Sciatic nerve (tissue), 2 donors: ENCODE data around the gene SVIL. TPM values are rescaled to one million over a fixed set of nuclear protein-coding genes. Genes with fewer than 3 reads are reported as not detected.
"Not testable (repeated sequence)": the region's sequence is repeated elsewhere in the genome, so short reads cannot be mapped to it uniquely, and the experiment has no call there.

Source experiments
- ATAC-seq: fragments of 200-7000 bp; cut with Tn5 transposase; one replicate; pipeline ENCODE4 v1.9.1; 2020; ENCODE audit warnings: mild to moderate bottlenecking, moderate library complexity
- DNase-seq: peaks from one replicate; pipeline ENCODE4 v3.0.0-alpha.2; 2020; ENCODE audit warnings: low spot score
- intact Hi-C: fragments of 100-400 bp; cut with DNase I; formaldehyde crosslinking; loops from one replicate; pipeline ENCODE4 v1.14.2; 2022
- total RNA-seq: library from RNA; stranded (reverse); fragmentation: NEBNext Ultra II Directional; extraction: Animal tissue kit (Norgen Biotek cat#: 25700); gene quantifications from one replicate; pipeline ENCODE4 v1.2.1, GENCODE V29; 2021
- donor health status: DM: no; HTN: no; CAD: no.
- donor health status: DM: no; HTN: no; CAD: no.

SVIL gene
- total RNA-seq, 1 donor from 2014 or later, result 34.5 TPM

DNA sequence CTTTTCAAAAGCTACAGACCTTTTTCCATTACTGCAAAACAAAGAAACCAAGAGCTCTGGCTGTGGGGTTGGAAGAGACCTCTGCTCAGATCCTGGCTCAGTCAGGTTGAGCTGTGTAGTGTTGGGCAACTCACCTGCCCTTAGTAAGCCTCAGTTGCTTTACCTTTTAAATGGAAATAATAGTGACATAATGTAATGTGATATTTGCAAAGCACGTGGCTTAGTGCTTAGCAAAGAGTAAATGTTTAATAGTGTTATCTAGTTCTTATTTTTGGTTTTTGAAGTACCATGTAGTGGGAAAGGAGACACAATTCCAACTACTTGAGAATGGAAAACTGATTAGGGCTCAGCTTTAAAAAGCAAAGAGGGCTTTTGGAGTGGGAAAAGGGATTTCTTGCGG is 100.2 kb downstream of the SVIL start:
- intact Hi-C loops, result no loop called here
- ATAC-seq, result no peak
- no peak for DNase-seq

DNA sequence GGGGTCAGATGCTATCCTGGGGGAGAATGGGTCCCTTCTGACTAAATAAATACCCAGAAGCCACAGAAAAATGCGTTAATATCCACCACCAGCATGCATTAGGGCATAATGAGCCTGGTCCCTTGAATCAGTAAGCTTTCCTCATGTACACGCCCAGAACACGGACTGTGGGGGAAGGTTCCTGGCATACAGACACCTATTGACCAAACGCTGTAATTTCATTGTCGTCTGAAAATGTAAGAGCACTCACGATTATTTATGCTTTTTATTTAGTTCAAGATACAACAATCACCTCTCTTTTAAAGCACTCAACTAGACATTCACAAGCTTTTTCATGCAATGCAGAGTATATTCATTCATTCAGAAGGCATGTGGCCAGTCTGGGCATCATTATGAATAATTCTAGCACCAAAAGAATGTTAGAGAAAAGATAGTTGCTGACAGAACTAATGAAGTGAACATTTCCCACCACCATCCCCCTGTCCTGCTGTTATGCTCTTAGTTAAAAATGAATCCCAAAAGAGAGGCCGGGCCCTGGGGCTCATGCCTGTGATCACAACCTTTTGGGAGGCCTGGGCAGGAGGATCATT is 101.0 kb downstream of the SVIL start:
- ATAC-seq (no peak), DNase-seq (no peak)

DNA sequence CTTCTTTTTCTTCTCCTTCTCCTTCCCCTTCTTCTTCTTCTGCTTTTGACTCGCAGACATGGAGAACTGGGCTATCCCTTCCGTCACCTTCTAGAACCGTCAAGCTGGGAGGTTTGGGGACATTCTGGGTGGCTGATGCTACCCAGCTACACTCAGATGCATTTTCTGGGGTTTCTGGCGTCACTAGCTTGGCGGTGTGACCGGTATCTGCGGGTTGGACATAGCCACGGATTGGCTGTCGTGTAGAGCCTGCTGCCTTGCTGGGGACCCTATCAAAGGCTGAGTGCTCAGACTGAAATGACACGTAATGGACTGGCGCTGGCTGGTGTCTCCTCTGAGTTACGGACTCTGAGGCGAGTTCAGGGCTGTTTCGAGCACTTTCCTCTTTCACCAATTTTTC is 101.7 kb downstream of the SVIL start:
- no peak for DNase-seq
- ATAC-seq, result no peak
- intact Hi-C loops, result no loop called here

More for the DNA sequence above, 101.0 kb downstream of the SVIL start:
- intact Hi-C loops, result no loop called here

DNA sequence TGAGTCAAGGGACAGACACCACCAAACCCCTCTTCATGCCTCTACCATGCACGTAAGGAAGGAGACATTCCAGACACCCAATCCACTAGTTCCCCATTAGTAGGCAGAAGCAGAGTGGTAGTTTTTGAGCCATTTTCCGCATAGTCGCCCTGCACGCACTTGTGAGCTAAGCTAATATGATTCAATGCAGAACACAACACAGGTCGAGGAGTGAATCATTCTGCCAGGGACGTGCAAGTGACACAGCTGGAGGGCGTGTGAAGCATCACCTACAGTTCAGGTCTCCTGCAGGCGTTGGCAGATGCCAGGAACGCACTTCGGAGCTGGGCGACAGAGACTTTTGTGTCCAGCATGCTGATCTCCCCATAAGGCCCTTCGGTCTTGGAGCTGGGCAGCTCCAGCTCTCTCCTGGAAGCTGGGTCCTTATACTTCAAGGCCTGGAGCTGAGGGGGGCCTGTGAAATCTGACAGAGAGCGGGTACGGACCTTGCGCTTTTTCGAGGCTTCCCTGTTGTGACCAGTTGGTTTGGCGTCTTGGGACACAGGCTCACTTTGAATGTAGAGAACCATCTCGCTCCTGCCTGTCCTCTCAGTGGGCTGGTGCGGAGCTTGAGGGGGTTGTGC is 102.4 kb downstream of the SVIL start:
- DNase-seq (no peak), ATAC-seq (no peak)
- intact Hi-C loops, result no loop called here

DNA sequence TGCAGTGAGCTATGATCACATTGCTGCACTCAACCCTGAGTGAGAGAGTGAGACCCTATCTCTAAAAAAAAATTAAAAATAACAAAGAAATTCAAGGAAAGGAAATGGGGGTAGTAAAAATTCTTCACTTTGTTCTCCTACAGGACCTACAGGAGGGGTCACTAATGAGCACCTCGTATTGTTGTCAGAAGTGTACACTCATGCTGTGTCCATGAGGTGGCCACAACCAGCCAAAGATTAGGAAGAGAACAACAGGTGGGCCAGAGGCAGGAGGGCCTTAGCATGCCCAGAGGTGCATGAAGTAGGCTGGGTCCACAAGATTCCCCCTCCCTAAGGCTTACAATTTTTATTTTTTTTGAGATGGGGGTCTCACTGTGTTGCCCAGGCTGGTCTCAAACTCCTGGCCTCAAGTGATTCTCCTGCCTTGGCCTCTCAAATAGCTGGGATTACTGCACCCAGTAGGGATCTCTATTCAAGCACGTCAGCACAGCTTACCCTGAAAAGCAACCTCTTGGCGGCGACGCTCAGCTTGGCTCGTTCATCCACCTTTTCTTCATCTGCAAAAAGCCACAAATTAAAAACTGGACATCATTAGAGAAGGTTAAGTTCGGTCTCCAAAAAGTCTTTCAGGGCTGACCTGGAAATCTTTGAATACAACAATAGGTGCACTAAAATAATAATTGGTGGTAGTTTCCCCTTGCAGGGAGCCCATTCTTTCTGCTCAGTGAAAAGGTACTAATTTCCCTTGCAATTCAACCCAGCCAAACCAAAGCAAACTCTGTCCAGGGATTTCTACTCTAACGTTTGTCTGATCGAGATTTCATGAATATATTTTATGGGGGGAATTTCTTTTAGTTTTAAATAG is 104.4 kb downstream of the SVIL start:
- intact Hi-C loops, result no loop called here
- DNase-seq (no peak), ATAC-seq (no peak)

DNA sequence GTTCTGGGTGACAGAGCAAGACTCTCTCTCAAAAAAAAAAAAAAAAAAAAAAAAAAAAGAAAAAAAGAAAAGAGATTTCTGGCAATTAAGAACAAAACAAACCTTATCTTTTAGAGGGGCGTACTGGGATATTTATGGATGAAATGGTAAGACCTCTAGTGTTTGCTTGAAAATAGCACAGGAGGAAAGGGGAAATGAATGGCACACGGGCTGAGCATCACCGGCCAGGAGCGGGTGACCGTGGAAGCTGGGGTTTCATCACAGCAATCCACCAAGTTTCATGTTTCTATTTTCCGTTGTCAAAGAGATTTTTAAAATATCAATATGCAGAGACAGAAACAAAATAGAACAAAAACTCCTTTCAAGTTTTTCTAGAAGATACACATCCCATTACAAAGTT is 105.6 kb downstream of the SVIL start:
- DNase-seq (no peak), ATAC-seq (no peak)
- intact Hi-C loops, result no loop called here

DNA sequence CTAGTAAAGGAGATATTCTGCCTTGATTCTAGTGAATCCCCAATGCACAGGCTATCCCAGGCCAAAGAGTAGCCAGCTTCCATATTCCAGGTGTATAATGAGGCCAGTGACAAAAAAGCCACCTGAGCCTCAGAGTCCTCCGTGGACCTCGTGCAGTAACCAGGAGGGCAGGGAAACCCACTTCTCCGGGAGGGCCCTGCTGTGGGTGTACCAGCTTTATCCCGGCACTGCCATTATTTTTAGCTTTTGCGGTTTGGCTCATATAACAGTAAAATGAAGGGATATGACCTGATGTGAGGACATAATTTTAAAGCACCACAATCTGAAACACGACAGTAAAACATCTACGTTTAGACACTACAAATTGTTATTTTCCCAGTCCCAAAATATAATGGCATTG is 109.0 kb downstream of the SVIL start:
- no peak for ATAC-seq
- intact Hi-C loops, result no loop called here
- no peak for DNase-seq

DNA sequence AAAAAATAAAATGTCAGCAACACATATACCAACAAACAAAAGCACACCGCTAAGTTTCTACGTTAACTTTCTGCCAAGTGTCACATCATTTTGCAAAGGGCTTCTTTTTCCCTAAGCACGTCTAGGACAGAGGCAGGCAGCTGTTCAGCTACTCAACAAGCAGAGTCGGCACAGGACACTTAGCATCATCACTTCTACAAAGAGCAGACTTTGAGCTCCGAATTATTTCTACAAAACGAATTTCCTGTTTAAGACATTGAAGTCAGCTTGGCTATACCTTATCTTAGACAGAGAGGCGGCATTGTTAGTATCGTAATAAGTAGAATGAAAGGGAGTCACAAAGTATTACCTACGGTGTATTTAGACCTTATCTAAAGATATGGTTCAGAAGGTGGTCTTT is 110.1 kb downstream of the SVIL start:
- ATAC-seq, result no peak
- DNase-seq, result no peak
- intact Hi-C loops, result no loop called here

DNA sequence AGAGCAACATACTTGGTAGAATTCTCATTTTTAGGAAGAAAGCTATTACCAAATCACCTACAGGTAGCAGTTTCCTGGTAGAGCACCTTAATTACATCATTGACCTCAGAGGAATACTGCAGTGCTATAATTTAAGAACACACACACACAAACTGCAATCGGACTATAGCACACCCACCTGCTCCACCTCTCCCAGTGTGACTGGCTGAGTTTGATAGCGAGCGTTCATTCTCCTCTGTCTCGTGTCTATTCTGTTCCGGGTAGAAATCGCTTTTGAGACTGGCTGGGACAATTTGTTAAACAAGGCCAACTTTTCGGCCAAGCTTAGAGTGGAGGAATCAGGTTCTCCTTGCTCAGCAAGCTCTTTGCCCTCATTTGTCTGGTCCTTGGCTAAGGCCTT is 110.5 kb downstream of the SVIL start:
- DNase-seq (no peak), ATAC-seq (no peak)
- intact Hi-C loops, result no loop called here

DNA sequence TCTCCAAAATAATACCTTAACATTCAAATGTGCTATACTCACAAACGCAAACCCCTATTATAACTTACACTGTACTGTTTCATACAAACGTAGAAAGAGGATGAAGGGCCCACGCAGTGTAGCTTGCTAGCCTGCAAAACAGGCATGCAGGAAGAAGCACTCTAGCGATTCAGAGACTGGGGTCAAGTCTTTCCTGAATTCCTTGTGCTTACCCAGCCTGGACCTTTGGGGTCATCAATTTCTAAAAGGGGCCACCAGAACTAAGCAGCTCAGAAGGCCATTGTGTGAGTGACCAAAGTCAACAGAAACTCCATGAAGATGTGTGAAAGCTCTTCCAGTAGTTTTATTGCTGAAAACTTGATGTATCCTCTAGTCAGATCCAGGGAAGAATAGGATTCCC is 111.9 kb downstream of the SVIL start:
- ATAC-seq, result peak; percentile 11
- no peak for DNase-seq
- intact Hi-C loops, result no loop called here

DNA sequence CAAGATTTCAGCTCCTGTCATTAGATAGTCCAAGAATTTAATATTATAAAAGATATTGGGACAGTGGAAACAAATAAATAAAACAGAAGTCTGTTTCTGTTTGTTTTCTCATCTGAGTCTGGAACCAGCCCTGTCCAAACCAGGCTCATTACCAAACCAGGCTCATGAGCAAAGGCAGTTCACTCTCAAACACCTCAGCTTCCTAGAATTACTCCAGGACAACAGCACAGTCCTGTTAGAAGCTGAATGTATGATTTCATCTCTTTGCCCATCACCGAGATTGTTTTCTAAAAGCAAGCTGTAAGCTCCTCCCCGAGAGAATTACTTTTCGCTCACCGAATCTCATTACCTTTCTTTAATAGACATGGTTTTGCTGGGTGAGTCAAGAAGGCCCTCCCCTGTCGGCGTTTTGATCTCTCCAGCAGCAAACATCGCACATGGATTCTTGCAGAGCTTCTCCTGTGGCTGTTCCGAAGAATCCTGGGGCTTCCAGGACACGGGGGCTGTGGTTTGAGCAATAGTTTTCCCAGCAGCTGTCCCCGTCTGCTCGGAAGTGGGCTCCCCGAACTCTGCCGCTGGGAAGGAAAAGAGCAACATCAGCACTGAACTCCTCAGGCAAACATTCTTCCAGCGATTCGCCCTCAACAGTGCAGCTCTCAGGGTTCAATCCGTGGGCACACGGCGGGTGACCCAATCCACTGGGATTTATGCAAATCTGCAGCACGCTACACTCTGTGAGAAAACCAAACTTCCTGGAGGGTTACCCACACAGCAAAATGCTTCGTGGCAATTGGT is 112.5 kb downstream of the SVIL start:
- peak; percentile 71 for ATAC-seq
- intact Hi-C loops, result no loop called here
- DNase-seq, result no peak

DNA sequence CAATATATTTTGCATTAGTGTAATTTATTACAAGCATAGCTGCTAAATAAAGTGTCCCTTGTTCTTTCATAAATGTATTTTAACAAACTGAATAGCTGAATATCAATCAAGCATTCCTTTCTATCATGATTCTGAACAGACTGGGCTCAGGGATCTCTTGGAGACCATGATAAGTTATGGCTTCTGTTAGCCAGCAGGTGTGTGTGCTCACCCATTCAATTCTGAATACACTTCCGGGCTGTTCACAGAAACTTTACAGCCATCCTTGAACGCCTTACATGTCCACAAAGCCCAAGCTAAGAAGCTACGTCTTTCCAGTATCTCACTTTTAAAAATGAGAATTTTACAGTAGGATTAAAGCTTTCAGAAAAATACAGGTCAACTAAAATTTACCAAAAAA is 115.1 kb downstream of the SVIL start:
- intact Hi-C loops, result no loop called here
- DNase-seq, result no peak
- ATAC-seq, result no peak

DNA sequence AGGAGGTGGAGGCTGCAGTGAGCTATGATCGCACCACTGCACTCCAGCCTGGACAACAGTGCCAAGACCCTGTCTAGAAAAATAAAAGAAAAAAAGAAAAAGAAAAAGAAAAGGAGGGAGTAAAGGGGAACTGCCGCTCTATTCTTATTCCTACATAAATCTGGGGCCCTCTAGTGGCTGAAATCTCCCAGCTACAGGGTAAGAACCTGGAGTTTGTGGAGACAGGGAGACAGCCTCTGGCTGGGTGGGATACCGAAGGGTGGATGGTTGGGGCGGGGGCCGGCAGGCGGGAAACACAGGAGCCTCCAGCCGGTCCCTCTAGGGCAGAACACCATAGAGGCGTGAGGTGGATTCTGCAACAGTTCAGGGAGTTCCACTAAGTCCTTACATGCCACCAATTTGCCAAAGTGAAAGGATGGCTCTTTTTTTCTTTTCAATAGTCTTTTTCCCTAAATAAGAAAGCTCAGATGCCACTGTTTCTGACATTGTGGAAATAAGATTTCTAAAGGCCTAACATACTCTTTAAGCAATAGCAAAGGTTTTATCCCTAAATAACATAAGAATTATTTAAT is 117.3 kb downstream of the SVIL start:
- ATAC-seq, result peak; percentile 36
- no peak for DNase-seq
- intact Hi-C loops, result no loop called here

DNA sequence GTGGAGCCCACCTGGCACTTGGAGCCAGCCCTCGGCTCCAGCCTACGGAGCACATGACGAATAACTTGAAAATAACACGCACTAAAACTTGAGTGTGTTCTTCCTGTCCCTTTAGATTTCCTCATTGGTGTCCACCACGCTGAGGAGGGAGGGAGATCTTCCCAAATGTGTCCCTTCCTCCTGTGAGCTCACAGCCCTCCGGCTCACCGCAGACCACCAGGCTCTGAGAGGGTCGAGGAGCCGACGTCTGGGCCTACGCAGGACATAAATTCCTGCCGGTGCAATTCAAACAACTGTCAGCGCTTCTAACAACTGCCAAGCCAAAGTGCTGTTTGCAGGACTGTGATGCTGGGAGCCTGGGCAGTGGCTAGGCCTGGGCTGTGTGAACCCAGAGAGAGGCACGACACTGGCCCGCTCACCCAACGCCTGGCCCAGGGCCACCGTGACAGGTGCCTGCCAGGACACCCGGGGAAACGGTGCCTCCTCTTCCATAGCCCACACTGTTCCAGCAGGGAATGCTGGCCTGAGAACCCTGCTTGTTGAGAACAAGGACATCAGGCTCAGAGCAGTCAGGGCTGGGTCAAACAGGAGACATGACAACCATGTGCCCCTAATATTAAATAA is 118.3 kb downstream of the SVIL start:
- DNase-seq, intact Hi-C loops: not testable (repeated sequence)
- ATAC-seq, result peak; percentile 47

DNA sequence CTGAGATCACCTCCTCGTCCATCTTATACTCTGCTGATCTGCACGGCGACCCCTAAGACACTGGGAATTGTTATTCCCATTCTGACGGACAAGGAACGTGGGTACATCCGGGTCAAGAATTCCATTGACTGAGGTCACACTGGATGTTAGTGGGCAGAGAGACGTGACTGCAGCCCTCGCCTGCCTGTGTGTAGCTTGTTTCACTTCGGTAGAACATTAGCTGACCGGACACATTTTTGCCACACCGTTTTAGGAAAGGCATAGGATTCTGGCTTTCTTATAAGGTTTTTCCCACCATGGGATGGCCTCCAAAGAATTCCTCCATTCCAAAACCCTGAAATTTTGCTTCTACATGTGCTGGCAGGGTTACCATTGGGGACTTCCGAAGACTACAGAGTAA is 118.9 kb downstream of the SVIL start:
- ATAC-seq, DNase-seq, intact Hi-C loops: not testable (repeated sequence)

DNA sequence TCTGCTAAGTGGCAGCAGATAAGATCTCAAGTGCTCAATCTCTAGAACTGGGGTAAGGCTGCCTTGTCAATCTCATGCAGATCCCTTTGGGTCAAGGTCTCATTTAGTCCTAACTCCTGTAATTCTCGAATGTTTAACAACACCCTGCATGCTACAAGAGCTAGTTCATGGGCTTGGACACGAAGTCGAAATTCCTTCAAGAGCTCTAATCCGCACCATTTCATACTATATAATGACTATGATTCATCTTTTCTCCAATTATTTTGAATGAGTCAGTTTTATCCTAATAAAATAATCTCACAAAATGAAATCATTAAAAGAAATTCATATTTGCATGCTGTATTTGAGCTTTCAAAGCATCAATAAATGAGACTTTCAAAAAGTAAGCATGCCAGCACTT is 119.7 kb downstream of the SVIL start:
- DNase-seq, ATAC-seq, intact Hi-C loops: not testable (repeated sequence)

DNA sequence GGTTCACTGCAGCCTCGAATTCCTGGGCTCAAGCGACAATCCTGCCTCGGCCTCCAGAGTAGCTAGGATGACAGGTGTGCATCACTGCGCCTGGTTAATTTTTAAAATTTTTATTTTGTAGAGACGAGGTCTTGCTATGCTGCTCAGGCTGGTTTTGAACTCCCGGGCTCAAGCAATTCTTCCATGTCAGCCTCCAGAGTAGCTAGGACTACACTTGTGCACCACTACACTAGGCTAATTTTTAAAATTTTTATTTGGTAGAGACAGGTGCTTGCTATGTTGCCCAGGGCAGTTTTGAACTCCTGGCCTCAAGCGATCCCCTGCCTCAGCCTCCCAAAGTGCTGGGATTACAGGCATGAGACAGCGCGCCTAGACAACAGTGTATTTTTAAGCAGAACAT is 120.5 kb downstream of the SVIL start:
- intact Hi-C loops, result no loop called here
- DNase-seq (no peak), ATAC-seq (no peak)

DNA sequence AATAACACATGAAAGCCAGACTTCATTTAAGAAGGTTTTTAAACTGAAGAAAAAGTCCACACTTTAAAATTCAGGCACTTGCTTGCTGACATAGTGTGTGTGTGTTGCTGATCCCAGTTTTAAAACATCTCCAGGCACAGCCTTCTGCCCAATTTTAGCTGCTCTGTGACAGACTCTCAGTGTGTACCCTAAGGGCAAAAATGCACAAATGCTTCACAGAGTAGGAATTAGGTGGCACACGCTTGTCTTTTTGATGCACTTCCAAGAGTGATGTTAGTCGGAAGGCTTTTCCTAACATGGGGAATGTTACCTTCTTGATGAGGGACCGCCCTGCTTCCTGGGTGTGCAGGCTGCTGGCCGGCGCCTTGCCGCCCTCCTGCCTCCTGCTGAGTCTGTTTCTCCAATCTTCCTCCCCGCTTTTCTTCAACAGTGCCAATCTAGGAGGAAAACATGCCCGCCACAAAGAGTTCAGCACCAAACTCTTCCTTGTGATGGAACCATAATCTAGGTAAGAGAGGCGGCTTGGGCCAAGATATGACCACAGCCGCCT is 122.3 kb downstream of the SVIL start:
- intact Hi-C loops, result no loop called here
- DNase-seq, result no peak
- no peak for ATAC-seq
